HG03442 (cell line): ENCODE data around the gene YBEY.

Source experiments
- ATAC-seq: cut with Tn5 transposase; IDR thresholded peaks from one replicate; pipeline ENCODE4 v1.9.1; 2021; ENCODE audit warnings: mild to moderate bottlenecking, moderate library complexity; ENCODE audit not compliant: unreplicated experiment

Gene YBEY

GRCh38 chr21:46325073-46325912, 39.2 kb downstream of the YBEY start:
- no peak for ATAC-seq

GRCh38 chr21:46326110-46326703, 40.1 kb downstream of the YBEY start:
- no peak for ATAC-seq

- no peak for ATAC-seq
Measured at GRCh38 chr21:46327711-46328110, 41.6 kb downstream of the YBEY start.

- ATAC-seq: no peak
Measured at GRCh38 chr21:46328151-46328550, 42.0 kb downstream of the YBEY start.

- no peak for ATAC-seq
Measured at GRCh38 chr21:46329796-46330195, 43.7 kb downstream of the YBEY start.

- no peak for ATAC-seq
Measured at GRCh38 chr21:46334351-46335140, 48.4 kb downstream of the YBEY start.

- ATAC-seq: no peak
Measured at GRCh38 chr21:46336603-46337002, 50.5 kb downstream of the YBEY start.

GRCh38 chr21:46340998-46341397, 54.9 kb downstream of the YBEY start:
- no peak for ATAC-seq

GRCh38 chr21:46344219-46344915, 58.2 kb downstream of the YBEY start:
- no peak for ATAC-seq

GRCh38 chr21:46345861-46346260, 59.7 kb downstream of the YBEY start:
- no peak for ATAC-seq

GRCh38 chr21:46346296-46347202, 60.4 kb downstream of the YBEY start:
- no peak for ATAC-seq

- ATAC-seq: no peak
Measured at GRCh38 chr21:46347203-46347550, 61.0 kb downstream of the YBEY start.
